NB4 (cell line): ENCODE results near the gene POLDIP2.

Experiments used
- DNase-seq: peaks from one replicate; pipeline ENCODE4 v3.0.0; 2010; ENCODE audit warnings: low read depth
- H3K4me3 ChIP-seq: one replicate; pipeline ENCODE4 v1.5.1; 2011; ENCODE audit warnings: mild to moderate bottlenecking, low read depth, low read length, moderate library complexity
- CTCF ChIP-seq: IDR thresholded peaks from one replicate; pipeline ENCODE4 v1.5.1; 2012; ENCODE audit warnings: low read depth, low read length
- MAX ChIP-seq: IDR thresholded peaks from 2 replicates; pipeline ENCODE4 v1.6.1; 2011; ENCODE audit warnings: low read depth, low read length
- MYC ChIP-seq: IDR thresholded peaks from 2 replicates; pipeline ENCODE4 v1.6.1; 2011; ENCODE audit warnings: low read depth, low read length
- POLR2A ChIP-seq: IDR thresholded peaks from 2 replicates; pipeline ENCODE4 v1.6.1; 2011; ENCODE audit warnings: mild to moderate bottlenecking; ENCODE audit not compliant: insufficient read length; ENCODE audit errors: extremely low read depth

POLDIP2 gene

GRCh38 chr17:28326114-28326513 lies 31.2 kb downstream of the POLDIP2 start:
- TF ChIP-seq MYC, result no peak
- TF ChIP-seq MAX, result no peak
- no peak for TF ChIP-seq POLR2A
- no peak for TF ChIP-seq CTCF
- DNase-seq, result no peak
- no peak overlapping the region for H3K4me3 ChIP-seq

- no peak overlapping the region for H3K4me3 ChIP-seq
- TF ChIP-seq POLR2A (no peak), MAX (no peak), CTCF (no peak), MYC (no peak)
- DNase-seq, result no peak
Observed at GRCh38 chr17:28325211-28325610, 32.1 kb downstream of the POLDIP2 start.

- TF ChIP-seq CTCF, result no peak
- TF ChIP-seq MYC, result no peak
- no peak for TF ChIP-seq POLR2A
- no peak for TF ChIP-seq MAX
- peak; percentile 38 for DNase-seq
- no peak overlapping the region for H3K4me3 ChIP-seq
Observed at GRCh38 chr17:28324781-28325180, 32.5 kb downstream of the POLDIP2 start.

- H3K4me3 ChIP-seq, result no peak overlapping the region
- TF ChIP-seq MAX, result no peak
- no peak for TF ChIP-seq CTCF
- TF ChIP-seq POLR2A, result no peak
- no peak for TF ChIP-seq MYC
- no peak for DNase-seq
Observed at GRCh38 chr17:28324267-28324745, 33.0 kb downstream of the POLDIP2 start.

- TF ChIP-seq MAX (no peak), CTCF (no peak), MYC (no peak), POLR2A (no peak)
- H3K4me3 ChIP-seq, result peak overlapping the region; percentile 86
Observed at GRCh38 chr17:28320215-28321061, 36.9 kb downstream of the POLDIP2 start.

GRCh38 chr17:28319598-28319935 lies 37.8 kb downstream of the POLDIP2 start:
- H3K4me3 ChIP-seq, result peak overlapping the region; percentile 86
- no peak for DNase-seq

More at GRCh38 chr17:28320215-28321061, 36.9 kb downstream of the POLDIP2 start:
- no peak for DNase-seq

More at GRCh38 chr17:28319598-28319935, 37.8 kb downstream of the POLDIP2 start:
- TF ChIP-seq MYC (0 out of 2 replicates have a peak, but pooled peaks have one; percentile 25), MAX (no peak)
